Mammary epithelial cell (primary cell): ENCODE results near the gene ABCC4.

ENCODE experiments used
- CTCF ChIP-seq, 2 donors: IDR thresholded peaks in 1 of 2; conservative IDR thresholded peaks in 1 of 2; 2 replicates each; pipeline ENCODE4 v1.5.1; 2011 to 2012; ENCODE audit warnings: inconsistent platforms in 2 of 2, low read length in 2 of 2, mild to moderate bottlenecking in 2 of 2, control low read depth in 1 of 2, low read depth in 1 of 2; ENCODE audit not compliant: insufficient read depth in 1 of 2; ENCODE audit errors: extremely low read depth in 1 of 2
- EZH2 ChIP-seq: IDR thresholded peaks from 2 replicates; pipeline ENCODE4 v1.6.1; 2012; ENCODE audit warnings: low read length, inconsistent platforms, borderline replicate concordance

- TF ChIP-seq CTCF (conservative IDR thresholded peaks at IDR 0.05 in 1 of 2, IDR thresholded peaks at IDR 0.05 in 1 of 2; ENCODE audit: extremely low read depth in 1 of 2, insufficient read depth in 1 of 2, low read depth in 1 of 2, low read length in 2 of 2) (no peak), EZH2 (no peak)
Observed at GRCh38 chr13:95168191-95168590, 133.1 kb downstream of the ABCC4 start.
